Gastroesophageal sphincter (tissue), 4 donors: ENCODE data around the gene L3MBTL3. TPM values are rescaled to one million over a fixed set of nuclear protein-coding genes. Genes with fewer than 3 reads are reported as not detected.

Experiments used
- ATAC-seq: fragments of 150-250 bp; one replicate; pipeline ENCODE4 v1.9.1; 2016; ENCODE audit warnings: mild to moderate bottlenecking, moderate library complexity
- H3K27ac ChIP-seq, 4 donors: fragments of 200-600 bp; sonication (generic) in 3 of 4; 1 replicate in 3 of 4; 2 replicates in 1 of 4; pipeline ENCODE4 v1.5.1; 2016 to 2019
- H3K27me3 ChIP-seq: fragments of 200-600 bp; sonication (generic); one replicate; pipeline ENCODE4 v1.5.1; 2019
- H3K36me3 ChIP-seq, 2 donors: fragments of 200-600 bp; sonication (generic); one replicate each; pipeline ENCODE4 v1.5.1; 2019; ENCODE audit warnings: control low read depth in 1 of 2
- H3K4me1 ChIP-seq, 3 donors: fragments of 200-600 bp; sonication (generic); 1 replicate in 2 of 3; 2 replicates in 1 of 3; pipeline ENCODE4 v1.5.1; 2016 to 2019; ENCODE audit warnings: control low read depth in 2 of 3
- H3K4me3 ChIP-seq, 2 donors: fragments of 200-600 bp; sonication (generic); one replicate each; pipeline ENCODE4 v1.5.1; 2019; ENCODE audit warnings: mild to moderate bottlenecking in 1 of 2, moderate library complexity in 1 of 2
- H3K9me3 ChIP-seq, 3 donors: fragments of 200-600 bp; sonication (generic); one replicate each; pipeline ENCODE4 v1.5.1; 2017 to 2019; ENCODE audit warnings: control low read depth in 2 of 3
- CTCF ChIP-seq, 4 experiments: fragments of 200-600 bp in 2 of 4; fragments of 450-650 bp in 2 of 4; sonication (generic) in 1 of 4; IDR thresholded peaks; one replicate each; pipeline ENCODE4 v1.5.1; 2017 to 2019; ENCODE audit warnings: antibody characterized with exemption in 4 of 4, mild to moderate bottlenecking in 2 of 4, moderate library complexity in 2 of 4
- EP300 ChIP-seq: sonication (generic); formaldehyde crosslinking; IDR thresholded peaks from one replicate; pipeline ENCODE4 v1.6.1; 2017; ENCODE audit warnings: antibody characterized with exemption, mild to moderate bottlenecking
- POLR2A ChIP-seq, 2 donors: fragments of 450-650 bp; IDR thresholded peaks; one replicate each; pipeline ENCODE4 v1.6.1; 2017; ENCODE audit warnings: antibody characterized with exemption in 2 of 2, mild to moderate bottlenecking in 2 of 2, moderate library complexity in 1 of 2
- POLR2AphosphoS5 ChIP-seq: sonication (generic); formaldehyde crosslinking; IDR thresholded peaks from one replicate; pipeline ENCODE4 v1.6.1; 2017; ENCODE audit warnings: antibody characterized with exemption
- WGBS, 2 donors: methylation state at CpG; one replicate each; pipeline ENCODE4 v1.1.5; 2018; ENCODE audit warnings: low coverage in 1 of 2; 5-methylcytosine and 5-hydroxymethylcytosine counted together
- total RNA-seq, 4 donors: library from RNA; depleted of rRNA; stranded (reverse); fragments of >200 nt; gene quantifications; one replicate each; pipeline ENCODE4 v1.1.0, GENCODE V29; 2016

Gene L3MBTL3
- total RNA-seq, 4 donors from 2014 or later, result 3.6 to 6.3 (median 4.8) TPM

GRCh38 chr6:130189531-130190397 lies 171.4 kb downstream of the L3MBTL3 start:
- no peaks in the 10 kb centered on the region for H3K4me1 ChIP-seq
- H3K27ac ChIP-seq, result no peak overlapping the region
- 70 to 87% methylated on average over 7 to 8 of the region's 8 CpGs for WGBS, 2 donors
- no peak for ATAC-seq
- no peak overlapping the region for H3K4me3 ChIP-seq
- H3K36me3 ChIP-seq, result no peaks in the 10 kb centered on the region
- H3K9me3 ChIP-seq, result no peaks in the 10 kb centered on the region
- no peaks in the 10 kb centered on the region for H3K27me3 ChIP-seq
- no peak for TF ChIP-seq POLR2A (IDR thresholded peaks at IDR 0.05)
- TF ChIP-seq CTCF (IDR thresholded peaks at IDR 0.05), result no peak
- TF ChIP-seq EP300, result no peak
- no peak for TF ChIP-seq POLR2AphosphoS5

Other genes with a start within 250 kb of the L3MBTL3 start
- not detected for gene TMEM244, start 157.3 kb upstream of the L3MBTL3 start, total RNA-seq
- under 1 TPM in 1 of 4 donors, not detected in 3; 0.54 TPM for gene SAMD3, start 204.4 kb downstream of the L3MBTL3 start, total RNA-seq